ENCODE measurements around the gene EPC2.

Gene EPC2

DNA sequence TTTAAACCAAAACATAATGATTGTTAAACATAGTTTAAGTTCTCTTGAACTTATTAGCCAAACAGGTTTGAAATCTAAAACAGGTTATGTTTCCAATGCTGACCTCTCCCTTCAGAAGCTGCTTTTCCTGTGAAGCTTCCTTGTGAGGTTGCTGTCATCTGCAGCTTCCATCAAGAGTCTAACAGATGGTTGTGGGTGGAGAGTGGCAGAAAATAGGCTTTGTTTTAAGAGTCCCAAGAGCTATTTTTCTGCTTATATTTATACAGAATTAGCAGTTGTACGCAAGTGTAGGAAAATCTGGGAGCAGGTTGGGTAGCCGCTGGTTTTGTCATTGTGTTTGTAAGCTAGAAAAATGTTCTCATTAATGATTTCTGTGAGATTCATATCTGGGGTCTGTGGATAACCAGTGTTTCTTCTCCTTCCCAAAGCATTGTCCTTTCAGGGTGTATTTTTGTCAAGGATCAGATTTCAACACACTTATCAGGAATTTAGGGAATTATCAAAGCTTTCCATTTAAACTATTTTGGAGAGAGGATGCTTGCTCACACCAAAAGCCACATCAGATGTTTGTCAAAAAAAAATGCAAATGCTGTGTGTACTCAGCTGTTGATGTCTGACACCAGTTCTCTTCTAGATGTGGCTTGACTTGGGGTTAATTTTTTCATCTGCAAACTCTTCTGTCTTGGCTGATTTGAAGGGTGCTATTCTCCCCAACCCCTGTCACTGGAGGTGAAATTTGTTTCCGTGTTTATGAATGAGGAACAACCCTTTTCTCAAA lies 152.4 kb downstream of the EPC2 start:
- WGBS, 2 experiments, result 72 to 95% methylated on average over 3 of the region's 3 CpGs
- H3K9me3 ChIP-seq (ENCODE audit: control insufficient read depth, low read length), result no peaks in the 10 kb centered on the region
- H3K27me3 ChIP-seq (ENCODE audit: control insufficient read depth, insufficient read depth, low read length, poor library complexity, severe bottlenecking), result no peaks in the 10 kb centered on the region
- no peaks in the 10 kb centered on the region for H3K4me1 ChIP-seq (ENCODE audit: control insufficient read depth, insufficient read depth, low read length)
- H3K27ac ChIP-seq (ENCODE audit: insufficient read depth, low read depth, low read length, poor library complexity, severe bottlenecking), result no peak overlapping the region
- no peak overlapping the region for H3K4me3 ChIP-seq (ENCODE audit: insufficient read depth, low read depth, low read length)
- H3K36me3 ChIP-seq (ENCODE audit: control insufficient read depth, insufficient read depth, low read length), result no peaks in the 10 kb centered on the region

DNA sequence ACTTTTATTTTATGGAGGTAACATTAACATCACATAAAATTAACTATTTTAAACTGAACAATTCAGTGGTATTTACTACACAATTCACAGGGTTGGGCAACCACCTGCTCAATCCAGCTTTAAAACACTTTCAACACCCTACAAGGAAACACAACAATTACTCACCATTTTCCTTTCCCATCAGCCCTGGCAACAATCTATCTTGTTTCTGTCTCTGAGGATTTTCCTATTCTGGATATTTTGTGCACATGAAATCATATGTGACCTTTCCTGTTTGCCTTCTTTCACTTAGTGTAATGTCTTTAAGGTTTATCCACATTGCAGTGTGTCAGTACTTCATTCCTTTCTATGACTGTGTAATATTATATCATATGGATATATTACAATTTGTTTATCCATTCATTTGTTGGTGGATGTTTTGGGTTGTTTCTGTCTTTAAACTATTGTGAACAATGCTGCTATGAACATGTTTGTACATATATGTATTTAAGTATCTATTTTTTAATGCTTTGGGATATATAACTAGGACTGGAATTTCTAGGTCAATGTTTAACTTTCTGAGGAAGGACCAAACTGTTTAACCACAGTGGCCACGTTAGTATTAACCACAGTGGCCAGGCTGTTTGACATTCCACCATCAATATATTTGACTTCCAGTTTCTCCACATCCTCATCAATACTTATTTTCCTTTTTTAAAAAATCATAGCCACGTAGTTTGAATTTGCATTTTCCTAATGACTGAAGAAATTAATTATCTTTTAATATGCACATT lies 158.1 kb downstream of the EPC2 start:
- Histone ChIP-seq H3K4me1 (ENCODE audit: control insufficient read depth, insufficient read depth, low read length) (no peaks in the 10 kb centered on the region), H3K36me3 (ENCODE audit: control insufficient read depth, insufficient read depth, low read length) (no peaks in the 10 kb centered on the region), H3K27ac (ENCODE audit: insufficient read depth, low read depth, low read length, poor library complexity, severe bottlenecking) (no peak overlapping the region), H3K27me3 (ENCODE audit: control insufficient read depth, insufficient read depth, low read length, poor library complexity, severe bottlenecking) (no peaks in the 10 kb centered on the region), H3K4me3 (ENCODE audit: insufficient read depth, low read depth, low read length) (no peak overlapping the region), H3K9me3 (ENCODE audit: control insufficient read depth, low read length) (peaks cover 2% of the 10 kb centered on the region)
- 78 to 100% methylated on average over 1 to 2 of the region's 2 CpGs for WGBS, 2 experiments

DNA sequence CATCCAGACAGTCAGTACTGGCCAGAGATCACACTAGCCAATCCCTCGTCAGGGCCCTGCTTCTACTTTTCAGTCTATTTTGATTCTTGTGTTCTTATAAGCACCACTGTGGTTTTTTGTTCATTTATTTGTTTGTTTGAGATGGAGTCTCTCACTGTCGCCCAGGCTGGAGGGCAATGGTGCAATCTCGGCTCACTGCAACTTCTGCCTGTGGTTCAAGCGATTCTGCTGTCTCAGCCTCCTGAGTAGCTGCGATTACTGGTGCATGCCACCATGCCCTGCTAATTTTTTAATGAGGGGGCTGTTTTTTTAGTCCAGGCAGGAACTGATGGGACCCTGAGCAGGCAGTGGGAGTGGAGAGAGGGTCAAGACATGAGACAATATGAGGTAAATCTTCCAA lies 165.5 kb downstream of the EPC2 start:
- peaks cover 2% of the 10 kb centered on the region for H3K9me3 ChIP-seq (ENCODE audit: control insufficient read depth, low read length)
- no peaks in the 10 kb centered on the region for H3K36me3 ChIP-seq (ENCODE audit: control insufficient read depth, insufficient read depth, low read length)
- no peaks in the 10 kb centered on the region for H3K27me3 ChIP-seq (ENCODE audit: control insufficient read depth, insufficient read depth, low read length, poor library complexity, severe bottlenecking)
- H3K4me1 ChIP-seq (ENCODE audit: control insufficient read depth, insufficient read depth, low read length), result no peaks in the 10 kb centered on the region
- H3K27ac ChIP-seq (ENCODE audit: insufficient read depth, low read depth, low read length, poor library complexity, severe bottlenecking), result no peak overlapping the region
- 92 to 93% methylated on average over 5 of the region's 5 CpGs for WGBS, 2 experiments
- no peak overlapping the region for H3K4me3 ChIP-seq (ENCODE audit: insufficient read depth, low read depth, low read length)

DNA sequence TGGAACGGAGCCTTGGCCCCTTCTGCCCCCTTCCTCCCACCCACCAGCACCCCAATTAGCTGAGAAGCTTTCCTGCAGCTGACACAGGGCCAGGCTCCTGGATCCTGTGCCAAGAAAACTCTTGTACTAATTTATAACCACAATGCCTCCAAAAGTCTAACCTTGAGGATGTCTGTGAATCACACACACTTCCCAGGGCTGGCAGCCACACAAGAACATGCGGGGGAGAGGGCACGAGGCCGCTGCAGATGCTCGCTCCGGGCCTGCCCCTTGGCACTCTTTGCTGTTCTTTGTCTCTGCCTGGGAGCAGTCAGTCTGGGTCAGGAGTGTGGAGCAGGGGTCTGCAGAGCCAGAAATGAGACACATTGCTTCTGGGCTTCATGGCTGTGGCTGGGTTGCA lies 167.8 kb downstream of the EPC2 start:
- H3K9me3 ChIP-seq (ENCODE audit: control insufficient read depth, low read length), result no peaks in the 10 kb centered on the region
- H3K27me3 ChIP-seq (ENCODE audit: control insufficient read depth, insufficient read depth, low read length, poor library complexity, severe bottlenecking), result no peaks in the 10 kb centered on the region
- WGBS, 2 experiments, result 93 to 96% methylated on average over 6 of the region's 6 CpGs
- no peak overlapping the region for H3K27ac ChIP-seq (ENCODE audit: insufficient read depth, low read depth, low read length, poor library complexity, severe bottlenecking)
- H3K36me3 ChIP-seq (ENCODE audit: control insufficient read depth, insufficient read depth, low read length), result no peaks in the 10 kb centered on the region
- H3K4me3 ChIP-seq (ENCODE audit: insufficient read depth, low read depth, low read length), result no peak overlapping the region
- no peaks in the 10 kb centered on the region for H3K4me1 ChIP-seq (ENCODE audit: control insufficient read depth, insufficient read depth, low read length)

DNA sequence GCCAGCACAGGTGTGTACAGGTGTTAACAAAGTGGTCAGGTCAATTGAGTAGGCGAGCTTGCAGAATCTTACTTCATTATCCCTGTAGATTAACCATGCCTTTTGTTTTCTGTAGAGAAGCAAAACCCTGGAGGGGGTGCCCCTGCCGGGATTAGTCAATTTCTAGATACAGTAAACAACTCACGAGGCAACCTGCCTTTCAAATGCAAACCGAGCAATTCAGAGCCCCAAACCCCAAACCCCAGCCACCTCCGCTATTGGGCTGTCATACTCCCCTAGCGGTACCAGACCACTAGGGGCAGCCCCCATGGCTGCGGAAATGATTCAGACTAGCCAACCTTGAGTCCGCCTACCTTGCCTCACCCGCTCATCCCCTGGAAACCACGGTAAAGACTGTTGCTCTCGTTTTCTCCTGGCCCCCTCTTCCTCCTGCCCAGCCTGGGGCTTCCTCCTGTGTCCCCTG lies 169.1 kb downstream of the EPC2 start:
- WGBS, 2 experiments, result 14 to 16% methylated on average over 11 of the region's 11 CpGs
- no peak overlapping the region for H3K4me3 ChIP-seq (ENCODE audit: insufficient read depth, low read depth, low read length)
- no peaks in the 10 kb centered on the region for H3K27me3 ChIP-seq (ENCODE audit: control insufficient read depth, insufficient read depth, low read length, poor library complexity, severe bottlenecking)
- no peak overlapping the region for H3K27ac ChIP-seq (ENCODE audit: insufficient read depth, low read depth, low read length, poor library complexity, severe bottlenecking)
- no peaks in the 10 kb centered on the region for H3K9me3 ChIP-seq (ENCODE audit: control insufficient read depth, low read length)
- no peaks in the 10 kb centered on the region for H3K4me1 ChIP-seq (ENCODE audit: control insufficient read depth, insufficient read depth, low read length)
- H3K36me3 ChIP-seq (ENCODE audit: control insufficient read depth, insufficient read depth, low read length), result no peaks in the 10 kb centered on the region

DNA sequence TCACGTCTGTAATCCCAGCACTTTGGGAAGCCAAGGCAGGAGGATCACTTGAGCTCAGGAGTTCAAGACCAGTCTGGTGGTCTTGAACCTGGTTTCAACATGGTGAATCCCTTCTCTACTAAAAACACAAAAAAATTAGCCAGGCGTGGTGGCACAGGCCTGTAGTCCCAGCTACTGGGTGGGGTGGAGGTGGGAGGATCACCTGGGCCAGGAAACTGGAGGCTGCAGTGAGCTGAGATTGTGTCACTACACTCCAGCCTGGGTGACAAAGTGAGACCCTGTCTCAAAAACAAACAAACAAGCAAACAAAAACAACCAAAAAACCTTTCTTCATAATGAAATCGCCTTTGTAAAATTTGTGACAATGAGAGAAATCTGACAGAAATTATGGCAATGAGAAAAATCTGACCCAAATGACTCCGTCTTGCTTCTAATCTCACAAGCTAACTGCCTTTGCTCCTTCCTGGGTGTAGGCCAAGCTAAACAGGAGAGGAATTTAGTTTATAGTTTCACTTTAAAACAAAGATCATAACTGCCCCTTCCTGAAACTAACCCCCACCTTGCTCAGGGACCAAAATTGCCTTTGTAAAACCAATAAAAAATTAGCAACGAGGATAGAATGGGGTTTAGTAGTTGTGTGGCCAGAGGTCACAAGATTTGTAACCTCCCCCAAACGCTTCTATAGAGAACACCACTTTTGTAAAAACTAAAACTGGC lies 169.8 kb downstream of the EPC2 start:
- Histone ChIP-seq H3K27ac (ENCODE audit: insufficient read depth, low read depth, low read length, poor library complexity, severe bottlenecking) (no peak overlapping the region), H3K4me3 (ENCODE audit: insufficient read depth, low read depth, low read length) (no peak overlapping the region), H3K27me3 (ENCODE audit: control insufficient read depth, insufficient read depth, low read length, poor library complexity, severe bottlenecking) (no peaks in the 10 kb centered on the region), H3K9me3 (ENCODE audit: control insufficient read depth, low read length) (no peaks in the 10 kb centered on the region), H3K4me1 (ENCODE audit: control insufficient read depth, insufficient read depth, low read length) (no peaks in the 10 kb centered on the region), H3K36me3 (ENCODE audit: control insufficient read depth, insufficient read depth, low read length) (no peaks in the 10 kb centered on the region)
- 82 to 87% methylated on average over 5 to 6 of the region's 6 CpGs for WGBS, 2 experiments

DNA sequence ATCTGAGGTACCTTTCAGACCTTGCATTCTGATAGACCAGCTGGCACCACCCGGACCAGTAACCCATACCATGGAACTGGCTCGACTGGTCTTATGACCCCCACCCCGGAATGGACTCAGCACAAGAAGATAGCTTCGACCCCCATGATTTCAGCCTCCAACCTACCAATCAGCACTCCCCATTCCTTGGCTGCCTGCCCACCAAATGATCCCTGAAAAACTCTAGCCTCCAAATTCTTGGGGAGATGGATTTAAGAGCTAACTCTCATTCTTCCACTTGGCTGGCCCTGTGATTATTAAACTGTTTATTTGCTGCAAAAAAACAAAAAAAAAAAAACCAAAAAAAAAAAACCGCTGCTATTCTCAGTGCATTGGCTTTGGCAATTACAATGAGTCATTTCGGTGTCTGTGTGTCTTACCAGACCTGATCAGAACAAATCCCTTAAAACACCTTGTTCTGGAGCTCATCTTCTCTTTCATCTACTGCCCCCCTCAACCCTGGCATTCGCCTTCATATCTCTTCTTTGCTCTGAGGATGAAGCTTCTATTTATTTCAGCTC lies 170.4 kb downstream of the EPC2 start:
- H3K4me1 ChIP-seq (ENCODE audit: control insufficient read depth, insufficient read depth, low read length), result no peaks in the 10 kb centered on the region
- H3K27ac ChIP-seq (ENCODE audit: insufficient read depth, low read depth, low read length, poor library complexity, severe bottlenecking), result no peak overlapping the region
- H3K4me3 ChIP-seq (ENCODE audit: insufficient read depth, low read depth, low read length), result no peak overlapping the region
- no peaks in the 10 kb centered on the region for H3K9me3 ChIP-seq (ENCODE audit: control insufficient read depth, low read length)
- H3K27me3 ChIP-seq (ENCODE audit: control insufficient read depth, insufficient read depth, low read length, poor library complexity, severe bottlenecking), result no peaks in the 10 kb centered on the region
- H3K36me3 ChIP-seq (ENCODE audit: control insufficient read depth, insufficient read depth, low read length), result no peaks in the 10 kb centered on the region
- WGBS, 2 experiments, result 90 to 95% methylated on average over 7 of the region's 7 CpGs

DNA sequence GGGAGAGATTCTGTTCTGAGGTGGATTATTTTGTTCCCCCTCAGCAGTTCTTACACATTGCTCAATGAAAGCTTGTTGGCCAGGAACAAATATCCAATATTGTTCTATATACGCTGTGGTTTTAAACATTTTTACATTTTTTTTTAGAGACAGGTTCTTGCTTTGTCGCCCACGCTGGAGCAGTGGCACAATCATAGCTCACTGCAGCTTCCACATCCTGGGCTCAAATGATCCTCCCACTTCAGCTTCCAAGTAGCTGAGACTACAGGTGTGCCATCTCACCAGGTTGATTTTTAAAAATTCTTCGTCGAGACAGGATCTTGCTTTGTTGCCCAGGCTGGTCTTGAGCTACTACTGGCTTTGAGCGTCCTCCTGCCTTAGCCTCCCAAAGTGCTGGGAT lies 171.6 kb downstream of the EPC2 start:
- Histone ChIP-seq H3K9me3 (ENCODE audit: control insufficient read depth, low read length) (no peaks in the 10 kb centered on the region), H3K4me1 (ENCODE audit: control insufficient read depth, insufficient read depth, low read length) (no peaks in the 10 kb centered on the region), H3K4me3 (ENCODE audit: insufficient read depth, low read depth, low read length) (no peak overlapping the region), H3K27ac (ENCODE audit: insufficient read depth, low read depth, low read length, poor library complexity, severe bottlenecking) (no peak overlapping the region), H3K36me3 (ENCODE audit: control insufficient read depth, insufficient read depth, low read length) (no peaks in the 10 kb centered on the region), H3K27me3 (ENCODE audit: control insufficient read depth, insufficient read depth, low read length, poor library complexity, severe bottlenecking) (no peaks in the 10 kb centered on the region)
- WGBS, 2 experiments, result 94% methylated on average over 6 of the region's 6 CpGs

DNA sequence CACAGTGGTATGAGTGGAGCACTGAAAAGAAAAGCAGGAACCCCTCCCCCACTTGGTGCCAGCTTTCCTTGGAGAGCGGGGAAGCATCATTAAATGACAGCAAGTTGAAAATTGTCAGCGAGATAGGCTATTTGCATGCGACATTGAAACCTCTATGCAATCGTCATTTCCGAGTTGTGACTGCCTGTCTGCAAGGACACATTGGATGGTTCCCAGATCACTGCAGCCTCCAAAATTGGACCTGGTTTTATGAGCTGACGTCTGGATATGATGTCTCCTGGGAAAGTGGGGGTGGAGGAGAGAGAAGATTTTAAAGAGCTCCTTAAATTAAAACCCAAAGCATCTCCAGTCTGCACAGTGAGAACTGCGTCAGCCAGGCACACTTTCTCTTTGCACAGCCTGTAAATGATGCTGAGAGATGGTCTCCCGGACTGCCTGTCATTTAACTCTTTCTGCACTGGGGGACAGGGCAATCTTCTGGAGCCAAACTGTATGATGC lies 172.7 kb downstream of the EPC2 start:
- no peaks in the 10 kb centered on the region for H3K27me3 ChIP-seq (ENCODE audit: control insufficient read depth, insufficient read depth, low read length, poor library complexity, severe bottlenecking)
- no peak overlapping the region for H3K4me3 ChIP-seq (ENCODE audit: insufficient read depth, low read depth, low read length)
- H3K36me3 ChIP-seq (ENCODE audit: control insufficient read depth, insufficient read depth, low read length), result no peaks in the 10 kb centered on the region
- WGBS, 2 experiments, result 40 to 46% methylated on average over 8 of the region's 8 CpGs
- no peaks in the 10 kb centered on the region for H3K9me3 ChIP-seq (ENCODE audit: control insufficient read depth, low read length)
- no peaks in the 10 kb centered on the region for H3K4me1 ChIP-seq (ENCODE audit: control insufficient read depth, insufficient read depth, low read length)
- H3K27ac ChIP-seq (ENCODE audit: insufficient read depth, low read depth, low read length, poor library complexity, severe bottlenecking), result no peak overlapping the region

Measured in ectodermal cell (in vitro differentiated cells).